GM21619 (cell line): ENCODE results near the gene SLC39A2.
"Not testable (repeated sequence)": the region's sequence is repeated elsewhere in the genome, so short reads cannot be mapped to it uniquely, and the experiment has no call there.

Source experiments
- ATAC-seq: cut with Tn5 transposase; IDR thresholded peaks from one replicate; pipeline ENCODE4 v1.9.1; 2021; ENCODE audit not compliant: unreplicated experiment

Gene SLC39A2, protein sequence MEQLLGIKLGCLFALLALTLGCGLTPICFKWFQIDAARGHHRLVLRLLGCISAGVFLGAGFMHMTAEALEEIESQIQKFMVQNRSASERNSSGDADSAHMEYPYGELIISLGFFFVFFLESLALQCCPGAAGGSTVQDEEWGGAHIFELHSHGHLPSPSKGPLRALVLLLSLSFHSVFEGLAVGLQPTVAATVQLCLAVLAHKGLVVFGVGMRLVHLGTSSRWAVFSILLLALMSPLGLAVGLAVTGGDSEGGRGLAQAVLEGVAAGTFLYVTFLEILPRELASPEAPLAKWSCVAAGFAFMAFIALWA

DNA sequence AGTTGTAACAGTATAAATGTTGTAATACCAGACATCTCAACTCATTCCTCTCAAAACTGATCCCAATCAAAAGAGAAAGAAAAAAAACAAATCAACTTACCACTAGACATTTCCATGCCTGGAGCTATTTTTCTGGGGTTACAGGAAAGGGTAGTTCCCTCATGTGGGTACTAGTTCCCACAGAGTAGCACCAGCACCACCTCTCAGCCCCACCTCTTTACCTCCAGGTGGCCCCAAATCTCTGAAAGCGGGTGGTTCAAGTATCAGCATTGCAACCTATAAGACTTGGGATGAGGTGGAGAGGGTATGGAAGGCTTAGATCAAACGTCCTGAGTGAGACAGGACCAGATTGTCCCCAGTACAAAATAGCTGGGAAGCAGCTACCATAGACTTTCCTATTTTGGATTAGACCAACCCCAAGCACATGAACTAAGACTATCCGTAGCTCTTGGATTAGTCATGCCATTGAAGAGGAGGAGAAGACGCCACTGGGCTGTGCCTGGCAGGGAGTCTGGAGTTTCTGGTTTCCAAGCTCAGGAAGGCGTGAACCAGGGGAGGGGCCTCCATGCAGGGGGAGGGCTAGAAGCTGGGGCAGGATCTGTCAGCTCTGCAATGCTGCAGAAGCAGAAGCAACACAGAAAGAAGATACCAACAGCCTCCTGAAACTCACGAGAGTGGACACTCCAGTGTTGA, at the start of gene SLC39A2:
Gene SLC39A2, plus strand, starts transcription at position 620 of the 693 bp plus-strand sequence. CDS start 154 bp downstream, outside the sequence.
- ATAC-seq, result no peak

DNA sequence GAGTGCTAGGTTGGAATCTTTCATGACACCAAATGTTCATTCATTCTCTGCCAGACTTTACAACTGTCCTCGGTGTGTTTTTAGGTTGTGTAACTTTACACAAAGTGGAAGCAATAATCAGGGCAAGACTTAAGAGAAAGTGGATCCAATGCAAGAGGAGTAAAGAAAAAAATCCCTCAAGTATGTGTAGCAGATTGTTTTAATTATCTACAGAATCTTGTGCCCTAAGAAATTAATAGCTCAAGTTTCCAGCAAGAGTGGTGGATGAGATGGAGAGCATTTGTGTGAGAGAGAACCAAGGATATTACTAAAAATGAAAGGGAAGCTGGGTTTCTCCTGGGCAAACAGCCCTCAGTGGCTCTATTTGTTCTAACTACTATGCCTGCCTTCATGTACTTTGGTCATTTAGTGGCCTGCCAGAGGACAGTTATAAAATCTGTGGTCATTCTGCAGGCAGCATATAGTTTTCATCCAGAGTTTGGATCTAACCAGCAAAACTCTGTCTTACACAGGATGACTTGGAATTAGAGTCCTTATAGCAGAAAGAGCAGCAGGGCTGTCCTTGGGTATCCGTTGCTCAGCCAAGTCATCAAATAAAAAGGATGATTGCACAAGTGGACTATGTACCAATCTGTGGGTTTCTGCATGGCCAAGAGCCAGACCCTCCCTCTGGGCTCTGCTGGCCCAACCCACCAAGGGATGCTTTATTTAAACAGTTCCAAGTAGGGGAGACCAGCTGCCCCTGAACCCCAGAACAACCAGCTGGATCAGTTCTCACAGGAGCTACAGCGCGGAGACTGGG, 44.2 kb upstream of the SLC39A2 start, which contains the start of gene RNASE2:
Gene RNASE2, plus strand, starts transcription at position 752 of the 802 bp plus-strand sequence. CDS start 285 bp downstream, outside the sequence.
- ATAC-seq, result not testable (repeated sequence)

DNA sequence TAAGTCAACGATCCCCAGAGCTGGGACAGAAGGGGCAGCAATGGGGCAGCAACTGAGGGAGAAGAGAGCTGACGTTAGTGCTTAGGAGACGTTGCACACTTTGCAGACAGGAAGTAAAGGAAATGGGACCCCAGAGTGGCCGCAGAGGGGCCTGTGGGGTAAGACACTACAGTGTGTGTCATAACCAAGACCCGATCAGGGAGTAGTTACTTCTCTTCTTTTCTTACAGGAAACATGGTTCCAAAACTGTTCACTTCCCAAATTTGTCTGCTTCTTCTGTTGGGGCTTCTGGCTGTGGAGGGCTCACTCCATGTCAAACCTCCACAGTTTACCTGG, 43.6 kb upstream of the SLC39A2 start:
- not testable (repeated sequence) for ATAC-seq

DNA sequence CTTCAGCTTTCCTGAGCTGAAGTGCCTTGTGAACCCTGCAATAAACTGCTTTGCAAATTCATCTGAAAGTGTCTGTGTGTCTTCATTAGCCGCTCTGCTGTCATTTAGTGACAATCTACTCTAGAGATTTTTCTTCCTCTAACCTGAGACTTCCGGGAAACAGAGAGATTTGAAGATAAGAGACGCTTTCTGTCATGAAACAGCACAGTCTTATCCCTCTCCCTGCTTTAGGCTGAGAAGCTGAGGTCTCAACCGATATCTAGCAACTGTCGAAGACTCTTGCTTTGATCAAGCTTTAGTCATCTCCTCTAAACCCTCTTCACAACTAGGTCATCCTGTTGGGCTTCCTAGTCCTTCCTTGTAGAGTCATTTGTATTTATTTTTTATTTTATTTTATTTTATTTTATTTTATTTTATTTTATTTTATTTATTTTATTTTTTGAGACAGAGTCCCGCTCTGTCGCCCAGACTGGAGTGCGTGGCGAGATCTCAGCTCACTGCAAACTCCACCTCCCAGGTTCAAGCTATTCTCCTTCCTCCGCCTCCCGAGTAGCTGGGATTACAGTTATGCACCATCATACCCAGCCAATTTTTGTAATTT, 42.6 kb upstream of the SLC39A2 start:
- ATAC-seq, result no peak

DNA sequence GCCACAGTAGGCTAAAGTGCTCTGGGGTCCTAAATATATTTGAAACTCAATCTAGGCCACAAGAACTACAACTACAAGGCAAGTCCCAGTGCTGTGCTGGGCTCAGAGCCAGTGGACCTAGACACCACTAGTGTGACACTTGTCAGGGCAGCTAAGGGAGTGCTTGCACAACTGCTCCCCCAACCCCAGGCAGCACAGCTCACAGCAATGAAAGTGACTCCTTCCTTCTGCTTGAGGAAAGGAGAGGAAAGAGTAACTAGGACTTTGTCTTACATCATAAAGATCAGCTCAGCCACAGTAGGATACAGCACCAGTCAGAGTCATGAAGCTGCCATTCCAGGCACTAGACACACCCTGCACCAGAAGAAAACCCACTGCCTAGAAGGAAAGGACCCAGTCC, 40.1 kb upstream of the SLC39A2 start:
- ATAC-seq, result not testable (repeated sequence)

DNA sequence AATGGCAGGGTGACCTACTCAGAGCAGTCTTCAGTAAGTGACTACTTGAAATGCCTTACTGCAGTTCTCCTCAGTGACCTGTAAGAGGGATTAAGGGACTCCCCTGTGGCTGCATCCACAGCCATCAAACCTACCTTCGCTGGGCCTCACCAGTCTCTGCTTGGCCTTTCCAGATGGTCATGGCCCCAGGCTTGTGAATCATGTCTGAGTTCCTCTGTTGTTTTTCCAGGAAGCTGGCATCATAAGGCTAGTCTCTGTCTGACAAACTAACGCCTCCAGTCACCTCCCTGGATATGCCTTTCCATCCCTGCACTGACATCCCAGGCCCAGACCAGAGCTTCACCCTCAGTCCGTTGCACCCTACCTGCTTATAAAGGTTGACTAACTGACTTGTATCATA, 29.8 kb upstream of the SLC39A2 start:
- ATAC-seq, result no peak

DNA sequence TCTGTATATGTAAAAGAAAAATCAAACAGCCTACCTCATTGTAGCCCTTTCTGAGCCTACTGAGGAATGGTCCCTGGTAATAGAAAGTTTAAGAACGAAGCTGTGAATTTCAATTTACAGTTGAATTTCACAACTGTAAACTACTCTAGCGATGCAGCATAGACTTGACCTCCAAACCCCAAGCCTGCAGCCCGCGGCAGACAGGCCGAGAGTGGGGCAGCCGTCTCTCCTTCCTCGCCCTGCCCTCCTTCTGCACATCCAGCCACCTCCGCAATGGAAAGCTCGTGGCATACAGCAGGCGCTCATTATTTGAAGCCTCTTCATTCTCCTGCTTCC, 28.5 kb upstream of the SLC39A2 start:
- ATAC-seq, result no peak

DNA sequence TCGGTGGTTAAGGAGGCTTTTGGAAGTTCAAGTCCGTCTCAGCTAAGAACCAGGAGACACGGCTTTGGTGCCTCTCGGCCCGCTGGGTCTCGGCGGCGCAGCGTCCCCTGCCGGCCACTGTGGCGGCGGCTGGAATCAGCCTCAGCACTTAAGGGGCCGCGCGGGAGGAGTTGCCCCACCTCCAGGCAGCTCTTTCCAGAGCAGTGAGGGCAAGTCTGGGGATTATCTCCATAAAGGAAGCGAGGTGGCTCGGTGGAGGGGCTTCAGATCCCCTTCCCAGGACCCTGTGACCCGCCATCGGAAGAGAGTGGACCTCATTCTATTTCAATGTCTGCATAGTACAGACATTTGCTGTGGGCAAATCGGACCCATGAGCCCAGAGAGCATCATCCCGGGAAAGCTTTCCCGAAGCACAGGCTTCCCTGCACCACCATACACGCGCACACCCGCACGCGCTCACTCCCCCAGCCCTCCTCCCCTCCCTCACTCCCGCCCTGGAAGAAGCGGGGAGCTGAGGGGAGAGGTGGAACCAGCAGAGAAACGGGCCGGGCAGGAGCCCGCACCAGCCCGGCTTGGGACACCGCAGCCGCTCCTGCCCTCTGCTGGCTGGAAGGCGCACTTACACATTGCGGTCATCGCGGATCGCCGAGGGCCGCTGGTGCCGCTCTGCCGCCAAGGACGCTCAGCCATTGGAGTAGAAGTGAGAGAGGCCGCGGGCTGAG, 27.9 kb upstream of the SLC39A2 start:
- ATAC-seq, result peak; percentile 93

DNA sequence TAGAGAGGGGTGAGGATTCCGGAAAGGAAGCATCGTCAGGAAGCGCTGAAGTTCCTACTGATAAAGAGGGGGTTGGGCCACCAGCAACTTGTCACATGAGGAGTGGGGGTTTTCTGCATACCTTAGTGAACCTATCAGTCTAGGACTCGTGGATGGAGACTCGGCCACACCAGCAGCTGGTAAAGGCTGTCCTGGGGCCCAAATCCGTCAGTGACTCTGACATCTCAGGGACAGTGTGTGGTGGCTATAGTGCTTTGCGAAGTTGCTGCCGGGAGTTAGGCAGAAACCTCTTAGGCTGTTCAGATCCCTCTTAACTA, 27.4 kb upstream of the SLC39A2 start:
- peak; percentile 23 for ATAC-seq

DNA sequence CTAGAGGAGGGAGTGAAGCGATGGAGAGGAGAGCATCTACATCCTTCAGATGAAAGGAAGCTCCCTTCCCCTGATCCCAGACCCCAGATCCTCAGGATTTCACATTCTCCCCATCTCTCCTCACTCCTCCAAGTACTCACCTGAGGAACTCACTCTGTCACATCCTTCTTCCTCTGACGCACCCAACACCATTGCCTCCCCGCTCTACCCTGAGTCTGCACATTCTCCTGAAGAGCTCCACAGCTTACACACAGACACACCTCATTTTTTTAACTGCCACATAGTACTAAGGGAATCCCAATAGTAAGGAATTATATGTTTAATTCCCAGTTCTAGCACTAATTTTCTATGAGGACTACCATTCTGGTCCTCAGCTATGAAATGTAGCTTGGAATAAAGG, 25.6 kb upstream of the SLC39A2 start:
- no peak for ATAC-seq

DNA sequence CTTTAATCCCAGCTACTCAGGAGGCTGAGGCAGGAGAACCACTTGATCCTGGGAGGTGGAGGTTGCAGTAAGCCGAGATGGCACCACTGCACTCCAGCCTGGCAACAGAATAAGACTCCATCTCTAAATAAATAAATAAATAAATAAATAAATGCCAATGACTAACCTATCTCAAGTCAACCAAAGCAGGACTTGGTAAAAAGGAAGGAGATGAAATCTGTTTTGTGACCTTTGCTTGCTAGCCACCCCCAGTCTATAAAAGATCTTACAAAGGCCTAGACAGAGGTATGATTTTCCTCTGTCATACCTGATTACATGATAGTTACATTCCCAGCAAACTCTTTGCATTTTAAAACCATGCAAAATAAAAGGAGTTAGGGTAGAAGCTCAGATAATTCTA, 22.8 kb upstream of the SLC39A2 start:
- no peak for ATAC-seq

DNA sequence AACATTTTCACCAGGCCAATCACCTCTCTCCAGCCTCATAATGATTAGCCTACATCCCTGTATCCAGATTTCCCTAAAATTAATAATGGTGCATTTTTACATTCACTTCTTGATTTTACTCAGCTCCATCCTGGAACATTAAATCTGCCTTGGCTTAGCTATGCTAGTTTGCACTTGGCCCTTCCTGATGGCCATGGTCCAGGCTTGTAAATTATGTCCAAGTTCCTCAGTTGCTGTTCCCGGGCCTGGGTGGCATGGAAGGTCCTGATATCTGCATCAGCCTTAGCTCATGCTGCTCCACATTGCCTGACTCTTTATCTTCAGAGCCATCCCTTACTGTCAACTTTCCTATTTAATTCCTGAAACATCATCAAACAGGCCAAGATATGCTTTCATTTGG, 20.4 kb upstream of the SLC39A2 start:
- ATAC-seq, result no peak

DNA sequence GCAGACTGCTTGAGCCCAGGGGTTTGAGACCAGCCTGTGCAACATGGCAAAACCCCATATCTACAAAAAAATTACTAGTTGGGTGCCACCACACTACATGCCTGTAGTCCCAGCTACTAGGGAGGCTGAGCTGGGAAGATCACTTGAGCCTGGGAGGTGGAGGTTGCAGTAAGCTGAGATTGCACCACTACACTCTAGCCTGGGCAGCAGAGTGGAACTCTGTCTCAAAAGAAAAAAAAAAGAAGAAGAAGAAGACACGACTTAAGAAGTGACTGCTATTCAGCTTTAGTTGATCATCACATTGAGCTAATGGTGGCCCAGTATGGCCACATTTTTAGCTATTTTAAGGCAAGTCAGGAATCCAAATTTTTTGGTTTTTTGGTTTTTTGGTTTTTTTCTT, 18.2 kb upstream of the SLC39A2 start:
- no peak for ATAC-seq

DNA sequence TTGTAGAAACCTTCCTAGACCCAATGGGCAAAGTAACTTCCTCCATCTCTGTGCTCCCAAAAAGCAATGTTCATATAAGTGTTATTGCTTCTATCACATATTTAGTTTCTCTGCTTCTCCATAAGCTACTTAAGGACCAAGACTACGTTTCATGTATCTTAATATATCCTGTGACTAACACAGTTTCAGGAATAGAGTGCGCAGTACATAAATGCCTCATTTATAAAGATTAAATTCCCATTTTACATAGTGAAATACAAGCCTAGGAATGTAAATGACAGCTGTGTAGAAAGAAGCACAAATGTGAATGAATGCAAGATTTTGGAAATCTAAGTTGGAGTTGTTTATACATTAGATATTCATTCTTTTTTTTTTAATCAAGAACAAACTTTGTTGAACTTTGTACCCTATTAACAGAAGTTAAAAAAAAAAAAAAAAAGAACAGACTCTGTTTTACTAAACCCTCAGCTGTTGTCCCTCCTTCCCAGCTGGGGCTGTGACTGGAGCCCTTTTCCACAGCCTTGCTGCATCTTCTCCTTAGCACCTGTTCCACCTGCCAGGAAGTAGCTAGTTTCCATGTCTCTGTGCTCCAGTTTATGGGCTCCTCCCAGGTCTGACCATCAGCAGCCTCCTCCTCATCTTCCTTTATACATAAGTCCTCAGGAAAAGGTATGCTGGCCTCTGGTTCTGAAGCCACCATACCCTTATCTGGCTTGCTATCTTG, 16.3 kb upstream of the SLC39A2 start:
- ATAC-seq, result no peak

DNA sequence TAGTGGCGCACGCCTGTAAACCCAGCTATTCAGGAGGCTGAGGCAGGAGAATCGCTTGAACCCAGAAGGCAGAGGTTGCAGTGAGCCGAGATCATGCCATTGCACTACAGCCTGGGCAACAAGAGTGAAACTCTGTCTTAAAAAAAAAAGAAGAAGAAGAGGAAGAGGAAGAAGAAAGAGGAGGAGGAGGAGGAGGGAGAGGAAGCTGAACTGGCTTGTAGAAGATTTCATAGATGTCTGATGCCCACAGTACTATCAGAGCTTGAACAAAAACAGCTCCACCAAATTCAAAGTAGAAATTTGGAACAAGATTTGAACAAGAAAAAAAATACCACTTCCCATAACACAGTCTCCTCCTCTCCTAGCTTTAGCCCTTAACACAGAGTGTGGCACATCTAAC, 13.4 kb upstream of the SLC39A2 start:
- ATAC-seq, result not testable (repeated sequence)

DNA sequence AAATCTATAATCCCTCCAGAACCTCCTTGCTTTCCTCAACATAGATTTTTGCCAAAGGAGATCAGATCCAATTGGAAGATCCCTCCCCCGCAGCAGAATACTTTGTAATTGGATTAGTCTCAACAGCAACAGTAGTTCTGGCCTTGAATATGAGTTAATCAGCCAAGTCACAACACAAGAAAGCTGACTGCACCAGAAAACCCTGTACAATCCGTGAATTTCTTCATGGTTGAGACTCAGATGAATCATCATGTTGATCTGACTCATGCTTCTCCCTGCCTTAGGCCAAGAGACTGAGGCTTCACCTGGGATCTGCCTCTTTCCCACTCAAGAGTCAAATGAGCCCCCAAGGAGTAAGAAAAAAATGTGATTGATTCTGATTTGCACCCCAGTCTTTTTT, 12.3 kb upstream of the SLC39A2 start:
- no peak for ATAC-seq

DNA sequence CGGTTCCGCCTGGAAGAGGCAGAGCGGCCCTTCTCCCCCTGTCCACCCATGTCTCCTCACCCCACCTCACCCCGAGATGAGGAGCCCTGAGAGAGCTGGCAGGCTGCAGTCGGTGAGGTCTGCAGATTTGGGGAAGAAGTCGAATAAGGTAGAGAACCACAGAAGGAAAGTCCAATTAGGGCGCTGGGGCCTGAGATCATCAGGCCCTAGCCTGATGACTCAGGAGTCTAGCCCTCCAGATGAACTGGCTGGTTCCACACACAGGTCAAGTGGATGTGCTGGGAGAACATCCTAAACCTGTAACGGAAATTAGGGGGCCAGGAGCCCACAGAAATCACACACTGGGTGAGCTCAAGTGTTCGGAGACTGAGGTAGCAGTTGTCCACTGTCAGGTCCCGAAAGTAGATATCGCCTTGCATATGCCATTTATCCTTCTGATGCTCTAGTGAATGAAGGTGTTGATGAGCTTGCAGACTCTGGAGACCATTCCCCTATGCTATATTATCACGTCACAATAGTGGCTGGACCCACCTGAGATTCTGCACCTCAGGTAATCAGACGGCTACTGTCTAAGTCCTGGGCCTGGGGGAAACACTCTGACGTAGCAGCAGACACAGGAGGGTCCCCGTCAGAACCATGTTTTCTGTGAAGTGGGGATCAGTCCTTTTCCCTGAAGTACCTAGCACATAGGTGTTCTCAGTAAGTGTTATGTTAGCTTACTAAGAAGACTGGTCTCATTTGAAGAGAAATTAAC, 10.2 kb upstream of the SLC39A2 start:
- ATAC-seq, result no peak

DNA sequence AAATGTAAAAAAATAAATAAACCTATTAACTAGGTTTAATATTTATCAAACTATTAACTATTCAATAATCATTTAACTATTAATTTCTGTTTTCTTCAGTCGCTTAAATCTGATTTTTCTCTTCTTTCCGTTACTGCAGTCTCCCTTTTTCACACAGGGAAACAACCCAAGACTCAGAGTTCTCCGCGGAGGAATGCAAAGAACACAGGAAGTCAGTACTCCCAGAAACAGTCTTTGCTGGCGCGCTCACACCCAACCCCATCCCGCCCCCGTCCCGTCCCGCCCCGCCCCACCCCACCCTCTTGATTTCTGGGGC, 9.7 kb upstream of the SLC39A2 start:
- ATAC-seq, result no peak

DNA sequence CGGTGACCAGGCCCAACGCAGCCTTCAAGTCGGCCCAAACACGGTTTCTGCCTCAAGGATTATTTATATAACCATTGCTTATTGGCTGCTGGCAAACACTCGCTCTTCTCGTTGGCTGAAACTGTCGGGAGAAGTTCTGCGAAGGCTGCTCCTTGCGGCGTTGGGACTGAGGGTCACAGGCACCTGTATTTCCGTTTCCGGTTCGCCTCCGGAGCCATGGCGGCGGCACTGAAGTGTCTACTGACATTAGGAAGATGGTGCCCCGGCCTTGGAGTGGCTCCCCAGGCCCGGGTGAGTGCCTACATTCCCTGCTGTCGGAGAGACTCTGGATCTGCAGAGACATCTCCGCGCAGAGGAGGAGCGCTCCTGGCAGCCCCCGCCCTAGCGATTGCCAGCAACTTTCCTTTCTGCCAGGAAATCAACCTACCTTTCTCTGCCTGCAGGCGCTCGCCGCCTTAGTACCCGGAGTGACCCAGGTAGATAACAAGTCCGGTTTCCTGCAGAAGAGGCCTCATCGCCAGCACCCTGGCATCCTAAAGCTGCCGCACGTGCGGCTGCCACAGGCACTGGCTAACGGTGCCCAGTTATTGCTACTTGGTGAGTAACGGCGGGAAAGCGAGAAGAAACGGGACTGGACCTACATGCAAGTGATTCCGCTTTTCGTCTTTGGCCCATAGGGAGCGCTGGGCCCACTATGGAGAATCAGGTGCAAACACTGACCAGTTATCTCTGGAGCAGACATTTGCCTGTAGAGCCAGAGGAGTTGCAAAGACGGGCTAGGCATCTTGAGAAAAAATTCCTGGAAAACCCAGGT, 9.1 kb upstream of the SLC39A2 start, which contains the start of gene METTL17:
Gene METTL17, plus strand, starts transcription at position 194 of the 814 bp plus-strand sequence. Its CDS starts 23 bp downstream, at position 217.
- ATAC-seq, result peak; percentile 94
